Aorta (tissue), 4 donors: ENCODE measurements around the gene HCN4. TPM values are rescaled to one million over a fixed set of nuclear protein-coding genes. Genes with fewer than 3 reads are reported as not detected.

Source experiments
- polyA plus RNA-seq, 2 donors: library from polyadenylated mRNA; stranded (reverse); fragments of 200-250 nt; gene quantifications; one replicate each; pipeline ENCODE4 v1.2.3, GENCODE V29; 2013
- total RNA-seq, 2 donors: library from RNA; stranded (reverse); fragmentation: NEBNext Ultra II Directional; extraction: Animal tissue kit (Norgen Biotek cat#: 25700); gene quantifications; one replicate each; pipeline ENCODE4 v1.2.1, GENCODE V29; 2021
- donor health status: healthy with polysubstance abuse.
- donor health status: Bipolar disorder and iron deficiency.
- donor health status: DM: no; HTN: no; CAD: no.
- donor health status: DM: yes; HTN: yes; CAD: no.

The HCN4 gene
- total and polyA plus RNA-seq, 4 donors: under 0.01 TPM; not detected in 3

Other genes starting within 250 kb of the HCN4 start
- gene REC114, start 74.2 kb upstream of the HCN4 start, total RNA-seq: not detected
- not detected for gene REC114, start 74.2 kb upstream of the HCN4 start, polyA plus RNA-seq